ENCODE data around the gene KRTAP17-1.

DNA sequence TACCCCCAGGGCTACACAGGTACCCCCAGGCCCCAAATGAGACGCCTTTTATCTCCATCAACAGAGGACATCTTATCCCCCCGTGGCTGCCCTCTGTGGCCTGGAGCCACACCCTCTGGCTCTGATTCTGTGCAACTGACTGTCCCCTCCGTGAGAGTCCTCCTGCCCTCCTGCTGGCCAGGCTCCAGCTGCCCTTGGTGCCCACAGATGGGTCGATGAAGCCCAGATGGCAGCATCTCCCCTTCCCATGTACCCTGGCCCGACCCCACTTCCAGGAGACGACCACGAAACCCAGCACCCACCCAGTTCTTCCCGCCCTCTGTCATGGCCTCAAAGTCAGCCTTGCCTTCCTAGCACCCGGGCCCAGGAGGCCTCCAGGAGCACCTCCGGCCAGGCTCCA lies 9.6 kb upstream of the KRTAP17-1 start:
- TF ChIP-seq, protein P1, sequence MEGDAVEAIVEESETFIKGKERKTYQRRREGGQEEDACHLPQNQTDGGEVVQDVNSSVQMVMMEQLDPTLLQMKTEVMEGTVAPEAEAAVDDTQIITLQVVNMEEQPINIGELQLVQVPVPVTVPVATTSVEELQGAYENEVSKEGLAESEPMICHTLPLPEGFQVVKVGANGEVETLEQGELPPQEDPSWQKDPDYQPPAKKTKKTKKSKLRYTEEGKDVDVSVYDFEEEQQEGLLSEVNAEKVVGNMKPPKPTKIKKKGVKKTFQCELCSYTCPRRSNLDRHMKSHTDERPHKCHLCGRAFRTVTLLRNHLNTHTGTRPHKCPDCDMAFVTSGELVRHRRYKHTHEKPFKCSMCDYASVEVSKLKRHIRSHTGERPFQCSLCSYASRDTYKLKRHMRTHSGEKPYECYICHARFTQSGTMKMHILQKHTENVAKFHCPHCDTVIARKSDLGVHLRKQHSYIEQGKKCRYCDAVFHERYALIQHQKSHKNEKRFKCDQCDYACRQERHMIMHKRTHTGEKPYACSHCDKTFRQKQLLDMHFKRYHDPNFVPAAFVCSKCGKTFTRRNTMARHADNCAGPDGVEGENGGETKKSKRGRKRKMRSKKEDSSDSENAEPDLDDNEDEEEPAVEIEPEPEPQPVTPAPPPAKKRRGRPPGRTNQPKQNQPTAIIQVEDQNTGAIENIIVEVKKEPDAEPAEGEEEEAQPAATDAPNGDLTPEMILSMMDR (optimal IDR thresholded peaks at IDR 0.05 in 1 of 3, IDR thresholded peaks at IDR 0.05 in 1 of 3, conservative IDR thresholded peaks at IDR 0.05 in 1 of 3; ENCODE audit: extremely low read depth in 1 of 3, insufficient read depth in 2 of 3, low read length in 3 of 3) = no peak
- no peak for TF ChIP-seq EZH2 (IDR thresholded peaks at IDR 0.05; ENCODE audit: low read length)

Data from keratinocyte (primary cell).